PFSK-1 (cell line): Measurements from ENCODE around the gene RAB38.

Experiments used
- POLR2AphosphoS5 ChIP-seq: IDR thresholded peaks from 2 replicates; pipeline ENCODE4 v1.6.1; 2012; ENCODE audit warnings: low read depth, mild to moderate bottlenecking, control low read depth, low read length, moderate library complexity
- TAF1 ChIP-seq: IDR thresholded peaks from 2 replicates; pipeline ENCODE4 v1.6.1; 2012; ENCODE audit warnings: low read length, control low read depth, borderline replicate concordance; ENCODE audit not compliant: insufficient read depth
- TF ChIP-seq, protein P1 (sequence below), 2 experiments: IDR thresholded peaks; 2 replicates each; pipeline versions ENCODE4 v1.6.1 to v1.8.0; 2011 to 2012; ENCODE audit warnings: low read depth in 2 of 2, low read length in 2 of 2, control low read depth in 1 of 2, inconsistent platforms in 1 of 2, mild to moderate bottlenecking in 1 of 2, moderate library complexity in 1 of 2; ENCODE audit not compliant: insufficient read depth in 1 of 2

DNA sequence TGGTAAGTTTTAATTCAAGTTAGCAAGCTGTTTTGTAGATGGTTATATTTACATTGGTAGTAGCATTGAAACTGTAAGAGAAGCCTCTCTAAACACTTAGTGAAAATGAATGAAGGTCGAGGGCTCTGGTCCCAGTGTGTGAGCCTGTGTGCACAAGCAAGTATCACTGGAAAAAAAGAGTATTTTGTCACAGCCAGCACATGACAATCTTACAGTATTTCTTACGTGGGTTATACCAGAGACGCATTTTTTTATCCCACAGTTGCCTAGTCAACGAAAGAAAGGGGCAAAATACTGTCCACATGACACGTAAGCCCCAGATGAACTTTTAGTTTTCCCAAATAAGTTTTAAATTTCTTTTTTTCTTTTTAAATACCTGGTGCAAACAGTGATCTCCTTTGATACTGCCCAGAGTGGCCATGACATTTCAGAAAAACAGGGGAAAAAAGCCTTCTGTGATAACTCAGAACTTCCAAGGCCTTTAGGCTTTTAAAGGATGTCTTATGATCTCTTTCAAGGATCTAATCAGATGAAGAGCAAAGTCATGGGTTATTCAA, 23.5 kb downstream of the RAB38 start:
- no peak for TF ChIP-seq POLR2AphosphoS5
- TF ChIP-seq, protein P1, sequence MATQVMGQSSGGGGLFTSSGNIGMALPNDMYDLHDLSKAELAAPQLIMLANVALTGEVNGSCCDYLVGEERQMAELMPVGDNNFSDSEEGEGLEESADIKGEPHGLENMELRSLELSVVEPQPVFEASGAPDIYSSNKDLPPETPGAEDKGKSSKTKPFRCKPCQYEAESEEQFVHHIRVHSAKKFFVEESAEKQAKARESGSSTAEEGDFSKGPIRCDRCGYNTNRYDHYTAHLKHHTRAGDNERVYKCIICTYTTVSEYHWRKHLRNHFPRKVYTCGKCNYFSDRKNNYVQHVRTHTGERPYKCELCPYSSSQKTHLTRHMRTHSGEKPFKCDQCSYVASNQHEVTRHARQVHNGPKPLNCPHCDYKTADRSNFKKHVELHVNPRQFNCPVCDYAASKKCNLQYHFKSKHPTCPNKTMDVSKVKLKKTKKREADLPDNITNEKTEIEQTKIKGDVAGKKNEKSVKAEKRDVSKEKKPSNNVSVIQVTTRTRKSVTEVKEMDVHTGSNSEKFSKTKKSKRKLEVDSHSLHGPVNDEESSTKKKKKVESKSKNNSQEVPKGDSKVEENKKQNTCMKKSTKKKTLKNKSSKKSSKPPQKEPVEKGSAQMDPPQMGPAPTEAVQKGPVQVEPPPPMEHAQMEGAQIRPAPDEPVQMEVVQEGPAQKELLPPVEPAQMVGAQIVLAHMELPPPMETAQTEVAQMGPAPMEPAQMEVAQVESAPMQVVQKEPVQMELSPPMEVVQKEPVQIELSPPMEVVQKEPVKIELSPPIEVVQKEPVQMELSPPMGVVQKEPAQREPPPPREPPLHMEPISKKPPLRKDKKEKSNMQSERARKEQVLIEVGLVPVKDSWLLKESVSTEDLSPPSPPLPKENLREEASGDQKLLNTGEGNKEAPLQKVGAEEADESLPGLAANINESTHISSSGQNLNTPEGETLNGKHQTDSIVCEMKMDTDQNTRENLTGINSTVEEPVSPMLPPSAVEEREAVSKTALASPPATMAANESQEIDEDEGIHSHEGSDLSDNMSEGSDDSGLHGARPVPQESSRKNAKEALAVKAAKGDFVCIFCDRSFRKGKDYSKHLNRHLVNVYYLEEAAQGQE (IDR thresholded peaks at IDR 0.05; ENCODE audit: insufficient read depth in 1 of 2, low read depth in 2 of 2, low read length in 2 of 2), result no peak
- TF ChIP-seq TAF1, result no peak
